ENCODE measurements around the gene AFF2. TPM values are rescaled to one million over a fixed set of nuclear protein-coding genes. Genes with fewer than 3 reads are reported as not detected.
"Not testable (repeated sequence)": the region's sequence is repeated elsewhere in the genome, so short reads cannot be mapped to it uniquely, and the experiment has no call there.

The AFF2 gene
- total RNA-seq, 1 experiment from 2014 or later = not detected

GRCh38 chrX:148885203-148885602, 384.8 kb downstream of the AFF2 start:
- H3K4me3 ChIP-seq = no peak overlapping the region

GRCh38 chrX:148893395-148893794, 393.0 kb downstream of the AFF2 start:
- Histone ChIP-seq H3K9me3 (no peaks in the 10 kb centered on the region), H3K36me3 (no peaks in the 10 kb centered on the region), H3K27me3 (no peaks in the 10 kb centered on the region), H3K4me3 (no peak overlapping the region)
- no peak for DNase-seq

More at GRCh38 chrX:148885203-148885602, 384.8 kb downstream of the AFF2 start:
- Histone ChIP-seq H3K9me3 (no peaks in the 10 kb centered on the region), H3K36me3 (no peaks in the 10 kb centered on the region), H3K27me3 (no peaks in the 10 kb centered on the region)
- DNase-seq = no peak

- H3K27me3 ChIP-seq = no peaks in the 10 kb centered on the region
- no peak overlapping the region for H3K4me3 ChIP-seq
- no peaks in the 10 kb centered on the region for H3K9me3 ChIP-seq
- DNase-seq = no peak
- no peaks in the 10 kb centered on the region for H3K36me3 ChIP-seq
These were observed 402.2 kb downstream of the AFF2 start for GRCh38 chrX:148902581-148902980.

GRCh38 chrX:148903176-148903575, 402.8 kb downstream of the AFF2 start:
- H3K4me3 ChIP-seq = no peak overlapping the region
- no peaks in the 10 kb centered on the region for H3K27me3 ChIP-seq

GRCh38 chrX:148904421-148905111, 404.1 kb downstream of the AFF2 start:
- no peaks in the 10 kb centered on the region for H3K27me3 ChIP-seq
- no peak overlapping the region for H3K4me3 ChIP-seq
- no peaks in the 10 kb centered on the region for H3K36me3 ChIP-seq
- H3K9me3 ChIP-seq = no peaks in the 10 kb centered on the region
- no peak for DNase-seq

More at GRCh38 chrX:148903176-148903575, 402.8 kb downstream of the AFF2 start:
- Histone ChIP-seq H3K9me3 (no peaks in the 10 kb centered on the region), H3K36me3 (no peaks in the 10 kb centered on the region)
- DNase-seq = no peak

GRCh38 chrX:148905400-148905799, 405.0 kb downstream of the AFF2 start:
- no peak for DNase-seq
- Histone ChIP-seq H3K9me3 (no peaks in the 10 kb centered on the region), H3K36me3 (no peaks in the 10 kb centered on the region)

GRCh38 chrX:148906628-148907027, 406.2 kb downstream of the AFF2 start:
- H3K4me3 ChIP-seq, H3K9me3 ChIP-seq, DNase-seq, H3K36me3 ChIP-seq, H3K27me3 ChIP-seq: not testable (repeated sequence)

More at GRCh38 chrX:148905400-148905799, 405.0 kb downstream of the AFF2 start:
- Histone ChIP-seq H3K27me3 (no peaks in the 10 kb centered on the region), H3K4me3 (no peak overlapping the region)

GRCh38 chrX:148909758-148910157, 409.3 kb downstream of the AFF2 start:
- Histone ChIP-seq H3K27me3 (no peaks in the 10 kb centered on the region), H3K4me3 (no peak overlapping the region), H3K9me3 (no peaks in the 10 kb centered on the region), H3K36me3 (no peaks in the 10 kb centered on the region)
- DNase-seq = no peak

- no peaks in the 10 kb centered on the region for H3K27me3 ChIP-seq
- no peaks in the 10 kb centered on the region for H3K9me3 ChIP-seq
- no peak for DNase-seq
- H3K36me3 ChIP-seq = no peaks in the 10 kb centered on the region
- H3K4me3 ChIP-seq = no peak overlapping the region
These were observed 413.6 kb downstream of the AFF2 start for GRCh38 chrX:148913971-148914370.

GRCh38 chrX:148914783-148915182, 414.4 kb downstream of the AFF2 start:
- no peak for DNase-seq
- Histone ChIP-seq H3K4me3 (no peak overlapping the region), H3K36me3 (no peaks in the 10 kb centered on the region), H3K27me3 (no peaks in the 10 kb centered on the region), H3K9me3 (no peaks in the 10 kb centered on the region)

- no peaks in the 10 kb centered on the region for H3K9me3 ChIP-seq
- H3K4me3 ChIP-seq = no peak overlapping the region
- H3K27me3 ChIP-seq = no peaks in the 10 kb centered on the region
- no peak for DNase-seq
- H3K36me3 ChIP-seq = no peaks in the 10 kb centered on the region
These were observed 415.1 kb downstream of the AFF2 start for GRCh38 chrX:148915474-148915873.

- Histone ChIP-seq H3K27me3 (no peaks in the 10 kb centered on the region), H3K36me3 (no peaks in the 10 kb centered on the region), H3K9me3 (no peaks in the 10 kb centered on the region), H3K4me3 (no peak overlapping the region)
- no peak for DNase-seq
These were observed 417.0 kb downstream of the AFF2 start for GRCh38 chrX:148917441-148917840.

- DNase-seq = no peak
- no peaks in the 10 kb centered on the region for H3K36me3 ChIP-seq
- no peaks in the 10 kb centered on the region for H3K9me3 ChIP-seq
- no peak overlapping the region for H3K4me3 ChIP-seq
- H3K27me3 ChIP-seq = no peaks in the 10 kb centered on the region
These were observed 423.2 kb downstream of the AFF2 start for GRCh38 chrX:148923631-148924030.

GRCh38 chrX:148926371-148926770, 426.0 kb downstream of the AFF2 start:
- Histone ChIP-seq H3K4me3 (no peak overlapping the region), H3K27me3 (no peaks in the 10 kb centered on the region), H3K36me3 (no peaks in the 10 kb centered on the region), H3K9me3 (no peaks in the 10 kb centered on the region)
- no peak for DNase-seq

GRCh38 chrX:148928811-148929210, 428.4 kb downstream of the AFF2 start:
- Histone ChIP-seq H3K36me3 (no peaks in the 10 kb centered on the region), H3K9me3 (no peaks in the 10 kb centered on the region), H3K27me3 (no peaks in the 10 kb centered on the region), H3K4me3 (no peak overlapping the region)
- no peak for DNase-seq

GRCh38 chrX:148929686-148930085, 429.3 kb downstream of the AFF2 start:
- Histone ChIP-seq H3K4me3 (no peak overlapping the region), H3K9me3 (no peaks in the 10 kb centered on the region), H3K36me3 (no peaks in the 10 kb centered on the region), H3K27me3 (no peaks in the 10 kb centered on the region)
- DNase-seq = peak; percentile 1

- H3K4me3 ChIP-seq = no peak overlapping the region
- H3K36me3 ChIP-seq = no peaks in the 10 kb centered on the region
- H3K27me3 ChIP-seq = no peaks in the 10 kb centered on the region
- no peak for DNase-seq
- no peaks in the 10 kb centered on the region for H3K9me3 ChIP-seq
These were observed 429.9 kb downstream of the AFF2 start for GRCh38 chrX:148930206-148930729.

- Histone ChIP-seq H3K27me3 (no peaks in the 10 kb centered on the region), H3K9me3 (no peaks in the 10 kb centered on the region), H3K4me3 (no peak overlapping the region), H3K36me3 (no peaks in the 10 kb centered on the region)
- DNase-seq = no peak
These were observed 433.5 kb downstream of the AFF2 start for GRCh38 chrX:148933881-148934280.

All from MG63 (cell line).